AG10803 (cell line): ENCODE results near the gene DVL2.

Experiments used
- DNase-seq: peaks from one replicate; pipeline ENCODE4 v3.0.0; 2010; ENCODE audit warnings: low read depth
- H3K4me3 ChIP-seq: 2 replicates; pipeline ENCODE4 v1.5.1; 2011; ENCODE audit warnings: mild to moderate bottlenecking, low read length, control low read depth
- CTCF ChIP-seq: conservative IDR thresholded peaks from 2 replicates; pipeline ENCODE4 v1.5.1; 2011; ENCODE audit warnings: mild to moderate bottlenecking, low read length, control low read depth, inconsistent platforms

DVL2 gene

GRCh38 chr17:7204336-7204735, 30.0 kb downstream of the DVL2 start:
- TF ChIP-seq CTCF, result no peak
- DNase-seq, result no peak
- H3K4me3 ChIP-seq, result peak overlapping the region; percentile 70

GRCh38 chr17:7203391-7203790, 30.9 kb downstream of the DVL2 start:
- no peak for TF ChIP-seq CTCF
- no peak for DNase-seq
- H3K4me3 ChIP-seq, result no peak overlapping the region

- no peak overlapping the region for H3K4me3 ChIP-seq
- DNase-seq, result no peak
- no peak for TF ChIP-seq CTCF
These were observed 37.5 kb downstream of the DVL2 start for GRCh38 chr17:7196651-7197401.

- DNase-seq, result no peak
- TF ChIP-seq CTCF, result no peak
These were observed 38.3 kb downstream of the DVL2 start for GRCh38 chr17:7195971-7196370.

GRCh38 chr17:7192271-7192937, 41.9 kb downstream of the DVL2 start:
- no peak for TF ChIP-seq CTCF
- H3K4me3 ChIP-seq, result no peak overlapping the region
- no peak for DNase-seq

More at GRCh38 chr17:7195971-7196370, 38.3 kb downstream of the DVL2 start:
- no peak overlapping the region for H3K4me3 ChIP-seq

- TF ChIP-seq CTCF, result no peak
- DNase-seq, result no peak
- H3K4me3 ChIP-seq, result no peak overlapping the region
These were observed 42.6 kb downstream of the DVL2 start for GRCh38 chr17:7191571-7192270.

GRCh38 chr17:7191069-7191468, 43.2 kb downstream of the DVL2 start:
- no peak for DNase-seq
- TF ChIP-seq CTCF, result no peak
- no peak overlapping the region for H3K4me3 ChIP-seq
